GM12873 (cell line): ENCODE measurements around the gene ITGB2.

Source experiments
- TF ChIP-seq, protein P1 (sequence below): IDR thresholded peaks from 2 replicates; pipeline ENCODE4 v1.5.1; 2012; ENCODE audit warnings: low read depth, mild to moderate bottlenecking, moderate library complexity, low read length, control low read depth; ENCODE audit not compliant: insufficient read depth; ENCODE audit errors: missing control alignments

The ITGB2 gene

GRCh38 chr21:44957047-44957831 lies 36.5 kb upstream of the ITGB2 start:
- TF ChIP-seq, protein P1, sequence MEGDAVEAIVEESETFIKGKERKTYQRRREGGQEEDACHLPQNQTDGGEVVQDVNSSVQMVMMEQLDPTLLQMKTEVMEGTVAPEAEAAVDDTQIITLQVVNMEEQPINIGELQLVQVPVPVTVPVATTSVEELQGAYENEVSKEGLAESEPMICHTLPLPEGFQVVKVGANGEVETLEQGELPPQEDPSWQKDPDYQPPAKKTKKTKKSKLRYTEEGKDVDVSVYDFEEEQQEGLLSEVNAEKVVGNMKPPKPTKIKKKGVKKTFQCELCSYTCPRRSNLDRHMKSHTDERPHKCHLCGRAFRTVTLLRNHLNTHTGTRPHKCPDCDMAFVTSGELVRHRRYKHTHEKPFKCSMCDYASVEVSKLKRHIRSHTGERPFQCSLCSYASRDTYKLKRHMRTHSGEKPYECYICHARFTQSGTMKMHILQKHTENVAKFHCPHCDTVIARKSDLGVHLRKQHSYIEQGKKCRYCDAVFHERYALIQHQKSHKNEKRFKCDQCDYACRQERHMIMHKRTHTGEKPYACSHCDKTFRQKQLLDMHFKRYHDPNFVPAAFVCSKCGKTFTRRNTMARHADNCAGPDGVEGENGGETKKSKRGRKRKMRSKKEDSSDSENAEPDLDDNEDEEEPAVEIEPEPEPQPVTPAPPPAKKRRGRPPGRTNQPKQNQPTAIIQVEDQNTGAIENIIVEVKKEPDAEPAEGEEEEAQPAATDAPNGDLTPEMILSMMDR = no peak

DNA sequence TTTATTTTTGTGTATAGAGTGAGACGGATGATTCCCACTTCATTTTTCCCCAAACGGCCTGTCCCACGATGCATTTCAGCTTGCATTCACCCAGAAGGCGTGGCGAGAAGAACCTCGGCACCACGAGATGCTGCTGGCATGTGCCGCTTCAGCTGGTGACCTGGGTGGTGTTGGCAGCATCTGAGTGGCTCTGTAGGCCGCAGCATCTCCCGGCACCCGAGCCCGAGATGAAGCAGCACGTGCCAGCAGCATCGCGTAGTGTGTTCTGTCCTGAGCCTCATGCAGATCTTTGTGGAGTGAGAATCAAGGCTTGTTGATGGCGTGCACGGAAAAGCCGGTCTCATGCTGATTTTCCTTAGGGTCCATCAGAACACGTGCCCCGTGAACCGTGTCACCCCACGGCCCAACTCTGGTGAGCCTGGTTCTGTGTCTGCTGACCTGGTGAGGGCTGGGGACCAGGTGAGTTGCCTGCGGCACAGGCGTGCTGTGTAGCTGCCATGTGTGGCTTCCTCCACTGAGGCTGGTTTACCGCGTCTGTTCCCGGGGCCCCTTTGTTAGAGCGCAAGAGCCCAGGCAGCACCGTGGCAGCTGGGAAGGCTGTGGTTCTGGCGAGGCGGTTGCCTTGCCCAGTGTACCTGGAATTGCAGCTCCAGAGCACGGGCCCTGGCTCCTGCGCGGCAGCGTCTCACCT lies 35.8 kb upstream of the ITGB2 start:
- TF ChIP-seq, protein P1 = no peak

DNA sequence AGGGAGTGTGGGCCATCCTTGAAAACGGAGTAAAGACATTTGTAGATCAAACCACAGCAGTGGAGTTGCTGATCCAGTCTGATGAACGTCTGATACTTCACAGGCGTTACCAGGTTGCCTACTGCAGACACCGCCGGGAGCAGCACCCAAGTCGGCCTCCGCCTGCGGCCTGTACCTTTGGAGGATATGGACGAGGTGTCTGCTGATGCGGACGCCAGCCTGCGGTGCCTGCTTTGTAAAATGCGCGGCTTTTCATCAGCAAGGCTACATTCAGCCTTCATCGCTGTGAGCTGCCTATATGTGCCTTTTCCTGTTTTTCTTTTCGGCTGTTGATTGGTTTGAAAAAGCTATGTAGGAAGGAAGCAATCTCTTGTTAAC lies 35.1 kb upstream of the ITGB2 start:
- TF ChIP-seq, protein P1 = no peak

DNA sequence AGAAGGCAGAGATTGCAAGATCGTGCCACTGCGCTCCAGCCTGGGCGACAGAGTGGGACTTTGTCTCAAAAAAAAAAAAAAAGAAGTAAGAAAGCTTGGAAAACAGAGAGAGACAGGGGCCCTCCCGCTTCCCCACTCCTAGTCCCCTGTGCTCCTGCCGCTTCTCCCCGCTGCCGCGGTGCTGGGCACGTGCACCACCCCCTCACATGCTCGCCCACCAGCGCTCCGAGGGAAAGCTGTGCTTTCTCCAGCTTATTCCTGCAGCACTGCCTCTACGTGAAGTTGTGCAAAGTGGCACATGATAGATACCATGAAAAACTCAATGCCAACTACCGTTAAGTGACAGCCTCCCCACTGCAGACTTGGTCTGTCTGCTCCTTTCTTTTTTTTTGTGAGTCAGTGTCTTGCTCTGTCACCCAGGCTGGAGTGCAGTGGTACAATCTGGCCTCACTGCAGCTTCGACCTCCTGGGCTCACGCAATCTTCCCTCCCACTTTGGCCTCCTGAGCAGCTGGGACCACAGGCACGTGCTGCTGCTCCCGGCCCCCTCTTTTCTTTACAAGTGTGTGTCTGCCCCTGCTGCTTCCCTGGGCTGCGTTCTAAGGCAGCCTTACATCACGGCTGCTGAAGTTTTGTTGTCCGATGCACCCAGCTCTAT lies 34.6 kb upstream of the ITGB2 start:
- TF ChIP-seq, protein P1 = no peak

DNA sequence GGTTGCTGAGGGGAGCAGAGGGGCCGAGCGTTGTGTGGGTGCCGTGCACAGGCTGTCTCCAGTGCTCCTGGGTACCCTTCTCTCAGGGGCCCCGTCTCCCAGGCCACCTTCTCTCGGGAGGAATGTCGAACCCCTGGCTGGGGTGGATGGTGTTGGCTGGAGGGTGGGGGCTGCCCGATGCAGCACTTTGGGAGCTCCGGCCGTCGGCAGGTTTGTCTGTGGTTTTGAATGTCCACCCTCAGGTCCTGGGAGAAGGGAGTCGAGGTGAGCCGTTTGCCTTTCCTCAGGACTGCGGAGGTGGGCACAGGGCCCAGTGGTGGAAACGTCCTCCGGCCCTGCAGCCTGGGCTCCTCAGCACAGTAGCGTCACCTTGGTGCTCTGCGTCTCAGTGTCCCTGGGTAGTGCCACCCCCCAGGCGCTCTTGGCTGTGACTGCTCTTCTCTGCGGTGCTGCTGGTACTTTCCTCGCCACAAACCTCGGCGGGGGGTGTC lies 33.6 kb upstream of the ITGB2 start:
- TF ChIP-seq, protein P1 = no peak

DNA sequence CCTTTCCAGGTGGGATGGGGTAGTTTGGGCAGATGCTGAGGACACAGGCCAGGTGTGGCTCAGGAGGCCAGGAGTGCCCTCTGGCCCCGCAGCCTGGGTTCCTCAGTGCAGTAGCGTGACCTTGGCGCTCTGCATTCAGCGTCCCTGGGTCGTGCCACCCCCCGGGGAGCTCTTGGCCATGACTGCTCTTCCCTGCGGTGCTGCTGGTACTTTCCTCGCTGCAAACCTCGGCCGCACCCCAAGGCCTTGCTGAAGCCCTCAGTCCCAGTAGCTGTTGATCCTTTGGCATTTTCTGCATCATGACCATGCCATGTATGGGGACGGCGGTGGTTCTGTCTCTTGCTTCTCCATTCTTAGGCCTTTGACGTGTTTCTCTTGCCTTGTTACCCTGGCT lies 32.9 kb upstream of the ITGB2 start:
- TF ChIP-seq, protein P1 = no peak

DNA sequence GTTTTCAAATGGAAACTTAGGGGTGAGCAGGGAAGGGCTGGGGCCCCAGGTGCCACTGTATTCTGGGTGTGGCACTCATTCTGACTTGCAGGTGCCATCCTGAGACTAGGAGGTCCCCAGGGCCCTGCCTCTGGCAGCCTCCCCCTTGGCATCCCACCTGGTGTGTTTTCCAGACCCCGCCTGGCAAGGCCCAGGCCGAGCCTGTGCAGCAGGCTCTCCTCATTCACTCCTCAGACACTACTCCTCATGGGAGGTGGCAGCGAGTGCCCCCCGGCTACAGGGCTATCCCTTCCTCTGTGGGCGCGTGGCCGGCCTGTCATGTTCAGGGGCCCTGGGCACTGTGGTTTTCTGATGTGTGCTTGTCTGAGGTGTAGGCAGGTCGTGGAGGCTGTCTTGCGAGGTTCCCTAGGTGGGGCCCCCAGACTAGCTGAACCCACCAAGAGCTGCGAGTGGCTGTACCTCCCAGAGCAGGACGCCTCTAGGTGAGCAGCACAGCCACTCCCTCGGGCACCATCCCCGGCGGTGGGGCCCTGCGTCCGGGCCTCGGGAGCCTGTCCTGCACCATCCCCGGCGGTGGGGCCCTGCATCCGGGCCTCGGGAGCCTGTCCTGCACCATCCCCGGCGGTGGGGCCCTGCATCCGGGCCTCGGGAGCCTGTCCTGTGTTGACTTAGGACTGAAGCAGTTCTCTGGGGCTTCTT lies 32.4 kb upstream of the ITGB2 start:
- TF ChIP-seq, protein P1 = no peak
